ENCODE measurements around the gene PIGU. TPM values are rescaled to one million over a fixed set of nuclear protein-coding genes. Genes with fewer than 3 reads are reported as not detected.
A peak's percentile ranks its signal among the peaks of the same experiment; 100 is the strongest.

The PIGU gene
- total RNA-seq, 2 donors from 2014 or later = 35.8 to 41.2 TPM

DNA sequence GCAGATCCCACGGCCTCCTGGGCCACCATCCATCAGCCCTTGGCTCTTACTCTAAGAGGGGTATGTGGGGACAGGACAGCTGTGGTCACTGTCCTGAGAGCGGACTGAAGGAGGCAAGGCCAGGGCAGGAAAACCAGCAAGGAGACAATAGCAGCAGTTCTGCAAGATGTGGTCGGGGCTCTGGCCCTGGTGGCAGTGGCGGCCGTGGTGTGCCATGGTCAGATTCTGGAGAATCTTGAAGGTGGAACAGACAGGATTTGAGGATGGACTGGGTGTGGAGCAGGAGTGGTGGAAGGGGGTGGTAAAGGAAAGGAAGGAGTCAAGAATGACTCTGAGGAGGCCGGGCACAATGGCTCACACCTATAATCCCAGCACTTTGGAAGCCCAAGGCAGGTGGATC lies 124.3 kb downstream of the PIGU start:
- WGBS, 2 experiments (ENCODE audit: insufficient coverage in 1 of 2, insufficient read length in 1 of 2) = 95 to 98% methylated on average over 5 to 6 of the region's 6 CpGs
- no peak overlapping the region for H3K27ac Mint-ChIP-seq
- Histone ChIP-seq H3K27me3 (ENCODE audit: control insufficient read depth, insufficient read depth, low read length, poor library complexity, severe bottlenecking) (no peaks in the 10 kb centered on the region), H3K9me3 (ENCODE audit: control insufficient read depth, low read length) (no peaks in the 10 kb centered on the region), H3K27ac (ENCODE audit: low read depth, low read length) (no peak overlapping the region), H3K4me3 (ENCODE audit: low read length) (no peak overlapping the region), H3K9ac (ENCODE audit: extremely low read depth, low read length, poor library complexity, severe bottlenecking) (no peak overlapping the region), H3K36me3 (ENCODE audit: control insufficient read depth, insufficient read depth, low read length) (no peaks in the 10 kb centered on the region), H3K4me1 (ENCODE audit: control insufficient read depth, insufficient read depth, low read length) (no peaks in the 10 kb centered on the region)
- no peaks in the 10 kb centered on the region for H3K36me3 Mint-ChIP-seq (ENCODE audit: low read depth)
- H3K27me3 Mint-ChIP-seq (ENCODE audit: insufficient read depth) = peaks cover 5% of the 10 kb centered on the region
- no peak for DNase-seq
- no peaks in the 10 kb centered on the region for H3K9me3 Mint-ChIP-seq
- no peak overlapping the region for H3K4me3 Mint-ChIP-seq
- H3K4me1 Mint-ChIP-seq = peaks cover 10% of the 10 kb centered on the region
- TF ChIP-seq, protein P1, sequence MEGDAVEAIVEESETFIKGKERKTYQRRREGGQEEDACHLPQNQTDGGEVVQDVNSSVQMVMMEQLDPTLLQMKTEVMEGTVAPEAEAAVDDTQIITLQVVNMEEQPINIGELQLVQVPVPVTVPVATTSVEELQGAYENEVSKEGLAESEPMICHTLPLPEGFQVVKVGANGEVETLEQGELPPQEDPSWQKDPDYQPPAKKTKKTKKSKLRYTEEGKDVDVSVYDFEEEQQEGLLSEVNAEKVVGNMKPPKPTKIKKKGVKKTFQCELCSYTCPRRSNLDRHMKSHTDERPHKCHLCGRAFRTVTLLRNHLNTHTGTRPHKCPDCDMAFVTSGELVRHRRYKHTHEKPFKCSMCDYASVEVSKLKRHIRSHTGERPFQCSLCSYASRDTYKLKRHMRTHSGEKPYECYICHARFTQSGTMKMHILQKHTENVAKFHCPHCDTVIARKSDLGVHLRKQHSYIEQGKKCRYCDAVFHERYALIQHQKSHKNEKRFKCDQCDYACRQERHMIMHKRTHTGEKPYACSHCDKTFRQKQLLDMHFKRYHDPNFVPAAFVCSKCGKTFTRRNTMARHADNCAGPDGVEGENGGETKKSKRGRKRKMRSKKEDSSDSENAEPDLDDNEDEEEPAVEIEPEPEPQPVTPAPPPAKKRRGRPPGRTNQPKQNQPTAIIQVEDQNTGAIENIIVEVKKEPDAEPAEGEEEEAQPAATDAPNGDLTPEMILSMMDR (conservative IDR thresholded peaks at IDR 0.05) = no peak

DNA sequence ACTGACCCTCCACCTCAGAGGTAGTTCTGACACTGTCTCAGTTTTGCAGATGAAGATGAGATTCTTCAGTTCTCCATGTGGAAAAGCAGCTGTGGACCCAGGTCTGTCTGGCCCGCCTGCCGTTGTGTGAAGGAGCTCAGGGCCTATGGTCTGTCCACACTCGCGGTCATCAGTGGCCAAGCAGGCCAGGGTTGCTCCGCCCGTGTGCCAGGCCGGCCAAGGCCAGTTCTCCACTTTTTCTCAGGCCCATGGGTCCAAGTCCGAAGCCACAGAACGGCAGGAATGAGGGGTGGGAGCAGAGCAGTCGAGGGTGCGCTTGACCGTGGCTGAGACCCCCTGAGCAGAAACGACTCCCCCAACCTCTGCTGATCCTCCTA lies 127.0 kb downstream of the PIGU start:
- no peaks in the 10 kb centered on the region for H3K9me3 ChIP-seq (ENCODE audit: control insufficient read depth, low read length)
- H3K36me3 ChIP-seq (ENCODE audit: control insufficient read depth, insufficient read depth, low read length) = no peaks in the 10 kb centered on the region
- H3K4me1 Mint-ChIP-seq = peaks cover 17% of the 10 kb centered on the region
- H3K4me3 ChIP-seq (ENCODE audit: low read length) = no peak overlapping the region
- no peak for DNase-seq
- H3K36me3 Mint-ChIP-seq (ENCODE audit: low read depth) = no peaks in the 10 kb centered on the region
- H3K27ac Mint-ChIP-seq = peak overlapping the region; percentile 80
- no peaks in the 10 kb centered on the region for H3K4me1 ChIP-seq (ENCODE audit: control insufficient read depth, insufficient read depth, low read length)
- peaks cover 3% of the 10 kb centered on the region for H3K27me3 Mint-ChIP-seq (ENCODE audit: insufficient read depth)
- TF ChIP-seq, protein P1 (conservative IDR thresholded peaks at IDR 0.05) = no peak
- WGBS, 2 experiments (ENCODE audit: insufficient coverage in 1 of 2, insufficient read length in 1 of 2) = 94 to 96% methylated on average over 9 to 13 of the region's 13 CpGs
- H3K9ac ChIP-seq (ENCODE audit: extremely low read depth, low read length, poor library complexity, severe bottlenecking) = no peak overlapping the region
- no peak overlapping the region for H3K27ac ChIP-seq (ENCODE audit: low read depth, low read length)
- H3K9me3 Mint-ChIP-seq = no peaks in the 10 kb centered on the region
- no peak overlapping the region for H3K4me3 Mint-ChIP-seq
- H3K27me3 ChIP-seq (ENCODE audit: control insufficient read depth, insufficient read depth, low read length, poor library complexity, severe bottlenecking) = no peaks in the 10 kb centered on the region

DNA sequence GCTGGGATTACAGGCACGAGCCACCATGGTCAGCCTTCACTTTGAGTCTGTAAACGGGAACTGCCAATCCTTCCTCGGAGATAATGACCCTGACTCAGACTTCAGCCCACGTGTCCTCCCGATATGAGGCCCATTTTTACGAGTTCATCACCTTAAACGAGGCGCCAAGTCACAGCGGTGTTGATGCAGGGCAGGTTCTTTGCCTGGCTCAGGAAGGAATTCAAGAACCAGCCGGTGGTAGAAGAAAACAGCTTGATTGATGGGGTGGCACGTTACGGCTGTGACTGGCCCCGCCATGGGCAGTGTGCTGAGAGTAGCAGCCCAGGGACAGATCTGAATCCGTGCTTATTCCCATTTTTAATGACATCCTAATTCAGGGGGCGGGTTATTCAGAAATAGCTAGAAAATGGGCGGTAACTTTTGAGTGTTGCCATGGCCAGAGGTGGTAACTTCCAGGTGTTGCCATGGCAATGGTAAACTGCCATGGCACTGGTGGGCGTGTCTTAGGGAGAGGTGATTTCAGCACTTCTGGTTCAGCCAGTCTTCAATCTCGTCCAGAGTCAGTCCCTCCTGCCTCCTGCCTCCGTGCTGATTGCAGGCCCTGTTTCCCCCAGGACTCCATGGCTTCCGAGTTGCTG lies 127.5 kb downstream of the PIGU start:
- 72 to 80% methylated on average over 20 of the region's 20 CpGs for WGBS, 2 experiments (ENCODE audit: insufficient coverage in 1 of 2, insufficient read length in 1 of 2)
- Mint-ChIP-seq H3K36me3 (ENCODE audit: low read depth) (no peaks in the 10 kb centered on the region), H3K4me3 (no peak overlapping the region), H3K9me3 (no peaks in the 10 kb centered on the region), H3K27ac (peak overlapping the region; percentile 80), H3K27me3 (ENCODE audit: insufficient read depth) (peaks cover 3% of the 10 kb centered on the region), H3K4me1 (peaks cover 22% of the 10 kb centered on the region)
- DNase-seq = peak; percentile 92
- no peak overlapping the region for H3K4me3 ChIP-seq (ENCODE audit: low read length)
- no peaks in the 10 kb centered on the region for H3K27me3 ChIP-seq (ENCODE audit: control insufficient read depth, insufficient read depth, low read length, poor library complexity, severe bottlenecking)
- H3K4me1 ChIP-seq (ENCODE audit: control insufficient read depth, insufficient read depth, low read length) = no peaks in the 10 kb centered on the region
- H3K27ac ChIP-seq (ENCODE audit: low read depth, low read length) = no peak overlapping the region
- no peaks in the 10 kb centered on the region for H3K9me3 ChIP-seq (ENCODE audit: control insufficient read depth, low read length)
- TF ChIP-seq, protein P1 (conservative IDR thresholded peaks at IDR 0.05) = no peak
- no peak overlapping the region for H3K9ac ChIP-seq (ENCODE audit: extremely low read depth, low read length, poor library complexity, severe bottlenecking)
- H3K36me3 ChIP-seq (ENCODE audit: control insufficient read depth, insufficient read depth, low read length) = no peaks in the 10 kb centered on the region

Measured in endodermal cell (in vitro differentiated cells).